Measurements from ENCODE around the gene STX8. TPM values are rescaled to one million over a fixed set of nuclear protein-coding genes. Genes with fewer than 3 reads are reported as not detected.

Gene STX8
- total and polyA plus RNA-seq, 9 of the 15 experiments (the other 6 are each of a cell fraction or from before 2014, with no cell fraction given): 14.6 to 42.5 (median 22.1) TPM

GRCh38 chr17:9330611-9331271 lies 244.9 kb downstream of the STX8 start (continued):
- no peak for TF ChIP-seq ZNF717 (CRISPR knock-in tag; IDR thresholded peaks at IDR 0.05)

GRCh38 chr17:9330141-9330540 lies 245.5 kb downstream of the STX8 start:
- intact Hi-C loops (cut with micrococcal nuclease): no loop called here
- no peak for FAIRE-seq

More at GRCh38 chr17:9330141-9330540, 245.5 kb downstream of the STX8 start:
- Histone ChIP-seq H4K20me1 (replicated peaks; ENCODE audit: control insufficient read depth, insufficient read depth, low read length) (no peaks in the 10 kb centered on the region), H3K79me2 (ENCODE audit: control insufficient read depth, insufficient read depth, low read length) (no peaks in the 10 kb centered on the region), H3K9ac (ENCODE audit: insufficient read depth in 1 of 2, low read depth in 2 of 2, low read length in 2 of 2) (no peak overlapping the region), H3K27ac (ENCODE audit: extremely low read depth, low read depth, low read length) (no peak overlapping the region), H3K9me3 (replicated peaks; ENCODE audit: control insufficient read depth, insufficient read depth, low read depth, low read length) (no peaks in the 10 kb centered on the region), H3K9me1 (ENCODE audit: control insufficient read depth, insufficient read depth, low read length) (no peaks in the 10 kb centered on the region), H3K4me2 (ENCODE audit: insufficient read depth, low read length) (no peak overlapping the region), H3K27me3 (ENCODE audit: control insufficient read depth in 2 of 2, insufficient read depth in 2 of 2, low read length in 2 of 2) (peaks cover 0 to 10% of the 10 kb centered on the region in 2 experiments; a peak in 1 of 5 replicates), H3K4me1 (replicated peaks in 1 of 2; ENCODE audit: control insufficient read depth in 2 of 2, insufficient read depth in 2 of 2, low read length in 2 of 2) (no peaks in the 10 kb centered on the region), H3K4me3 (no peak overlapping the region), H2AFZ (ENCODE audit: low read depth, low read length) (no peak overlapping the region), H3K36me3 (ENCODE audit: control insufficient read depth, insufficient read depth, low read length) (no peaks in the 10 kb centered on the region)
- TF ChIP-seq MAFG (tag; conservative IDR thresholded peaks at IDR 0.05) (no peak), ZNF408 (CRISPR knock-in tag; IDR thresholded peaks at IDR 0.05; ENCODE audit: low read depth) (no peak), JUNB (CRISPR knock-in tag; conservative IDR thresholded peaks at IDR 0.05) (no peak), PCBP2 (IDR thresholded peaks at IDR 0.05; ENCODE audit: low read depth, low read length, poor library complexity, severe bottlenecking) (no peak), STAT5B (CRISPR knock-in tag; IDR thresholded peaks at IDR 0.05) (no peak), DACH1 (IDR thresholded peaks at IDR 0.05; ENCODE audit: partially characterized antibody) (no peak), ZNF436 (CRISPR knock-in tag; IDR thresholded peaks at IDR 0.05) (no peak), RUNX1 (IDR thresholded peaks at IDR 0.05; ENCODE audit: low read depth) (no peak), PHF21A (IDR thresholded peaks at IDR 0.05; ENCODE audit: borderline replicate concordance, low read depth) (no peak), RCOR1 (IDR thresholded peaks at IDR 0.05; ENCODE audit: borderline replicate concordance in 1 of 2, low read depth in 2 of 2, low read length in 2 of 2) (no peak), SMARCA4 (IDR thresholded peaks at IDR 0.05) (no peak)
- in situ Hi-C loops (cut with MboI): no loop called here
- 3% methylated on average over 5 of the region's 5 CpGs for WGBS (ENCODE audit: insufficient coverage, low coverage, missing lambda C conversion rate)
- no peak for DNase-seq (ENCODE audit: extremely low read depth in 1 of 4, low spot score in 3 of 4)
- ATAC-seq: no peak
- ChIA-PET CTCF (ENCODE audit: low intra/inter-chr PET ratio) (no interaction called here), POLR2A (no interaction called here)
- BruUV-seq (replicated peaks): no TSS peak
